ENCODE results near the gene CEP126.
A peak's percentile ranks its signal among the peaks of the same experiment; 100 is the strongest.

The CEP126 gene

GRCh38 chr11:101923554-101923953 is 8.7 kb downstream of the CEP126 start:
- H2BK12ac ChIP-seq (ENCODE audit: low read length): no peak overlapping the region
- H4K91ac ChIP-seq (ENCODE audit: low read depth, low read length, poor library complexity): no peak overlapping the region
- no peak overlapping the region for H3K4me3 ChIP-seq (ENCODE audit: low read length in 2 of 2)
- no peak overlapping the region for H3K27ac ChIP-seq (replicated peaks; ENCODE audit: low read length)
- no peak overlapping the region for H2BK120ac ChIP-seq (ENCODE audit: low read depth, low read length)
- WGBS, 2 donors (ENCODE audit: extremely low coverage in 2 of 2, insufficient read length in 2 of 2, insufficient replicate concordance in 1 of 2): no CpG with 5 or more reads among the region's 2 CpGs
- H3K18ac ChIP-seq (ENCODE audit: low read length): no peak overlapping the region
- no peak for DNase-seq (ENCODE audit: low spot score)
- no peaks in the 10 kb centered on the region for H3K4me1 ChIP-seq (ENCODE audit: control insufficient read depth in 2 of 2, insufficient read depth in 1 of 2, low read depth in 1 of 2, low read length in 2 of 2)
- no peak overlapping the region for H2AFZ ChIP-seq (ENCODE audit: low read length)
- H3K4me2 ChIP-seq (ENCODE audit: insufficient read depth, low read length, poor library complexity, severe bottlenecking): no peak overlapping the region
- no peak overlapping the region for H2BK5ac ChIP-seq (ENCODE audit: low read length)
- no peak overlapping the region for H3K23ac ChIP-seq (ENCODE audit: low read depth, low read length, poor library complexity)
- no peaks in the 10 kb centered on the region for H3K36me3 ChIP-seq (replicated peaks in 1 of 2; ENCODE audit: control insufficient read depth in 2 of 2, insufficient read depth in 2 of 2, low read length in 2 of 2)
- no peaks in the 10 kb centered on the region for H3K9me3 ChIP-seq (replicated peaks in 1 of 2; ENCODE audit: control insufficient read depth in 2 of 2, insufficient read depth in 1 of 2, low read depth in 1 of 2, low read length in 2 of 2)
- H3K27me3 ChIP-seq (ENCODE audit: control insufficient read depth in 3 of 3, insufficient read depth in 3 of 3, low read depth in 1 of 3, low read length in 3 of 3): no peaks in the 10 kb centered on the region
- H4K8ac ChIP-seq (ENCODE audit: low read depth, low read length): no peak overlapping the region
- no peak overlapping the region for H2BK15ac ChIP-seq (ENCODE audit: low read length)
- no peak overlapping the region for H2AK5ac ChIP-seq (ENCODE audit: low read depth, low read length)
- H3K9ac ChIP-seq (ENCODE audit: low read depth, low read length, poor library complexity): no peak overlapping the region
- no peak overlapping the region for H3K14ac ChIP-seq (ENCODE audit: low read length)
- no peak overlapping the region for H3K4ac ChIP-seq (ENCODE audit: low read length)
- H3K79me1 ChIP-seq (ENCODE audit: low read depth, low read length): no peaks in the 10 kb centered on the region

GRCh38 chr11:101929294-101929915 is 14.6 kb downstream of the CEP126 start:
- H4K8ac ChIP-seq (ENCODE audit: low read depth, low read length): no peak overlapping the region
- H2BK5ac ChIP-seq (ENCODE audit: low read length): no peak overlapping the region
- H3K4me3 ChIP-seq (ENCODE audit: low read length in 2 of 2): no peak overlapping the region
- no peak overlapping the region for H4K91ac ChIP-seq (ENCODE audit: low read depth, low read length, poor library complexity)
- H2BK15ac ChIP-seq (ENCODE audit: low read length): no peak overlapping the region
- H2AFZ ChIP-seq (ENCODE audit: low read length): no peak overlapping the region
- H2BK12ac ChIP-seq (ENCODE audit: low read length): no peak overlapping the region
- H2BK120ac ChIP-seq (ENCODE audit: low read depth, low read length): no peak overlapping the region
- H3K23ac ChIP-seq (ENCODE audit: low read depth, low read length, poor library complexity): no peak overlapping the region
- no peak overlapping the region for H3K18ac ChIP-seq (ENCODE audit: low read length)
- H3K4me1 ChIP-seq (ENCODE audit: control insufficient read depth in 2 of 2, insufficient read depth in 1 of 2, low read depth in 1 of 2, low read length in 2 of 2): peaks cover 0 to 4% of the 10 kb centered on the region in 2 donors
- H3K36me3 ChIP-seq (replicated peaks in 1 of 2; ENCODE audit: control insufficient read depth in 2 of 2, insufficient read depth in 2 of 2, low read length in 2 of 2): no peaks in the 10 kb centered on the region
- no peaks in the 10 kb centered on the region for H3K27me3 ChIP-seq (ENCODE audit: control insufficient read depth in 3 of 3, insufficient read depth in 3 of 3, low read depth in 1 of 3, low read length in 3 of 3)
- H3K9ac ChIP-seq (ENCODE audit: low read depth, low read length, poor library complexity): no peak overlapping the region
- WGBS, 2 donors (ENCODE audit: extremely low coverage in 2 of 2, insufficient read length in 2 of 2, insufficient replicate concordance in 1 of 2): no CpG with 5 or more reads among the region's 5 CpGs
- no peak overlapping the region for H3K4me2 ChIP-seq (ENCODE audit: insufficient read depth, low read length, poor library complexity, severe bottlenecking)
- no peak overlapping the region for H3K14ac ChIP-seq (ENCODE audit: low read length)
- H3K27ac ChIP-seq (replicated peaks; ENCODE audit: low read length): no peak overlapping the region
- DNase-seq (ENCODE audit: low spot score): no peak
- H3K4ac ChIP-seq (ENCODE audit: low read length): no peak overlapping the region
- H2AK5ac ChIP-seq (ENCODE audit: low read depth, low read length): no peak overlapping the region
- H3K79me1 ChIP-seq (ENCODE audit: low read depth, low read length): no peaks in the 10 kb centered on the region
- H3K9me3 ChIP-seq (replicated peaks in 1 of 2; ENCODE audit: control insufficient read depth in 2 of 2, insufficient read depth in 1 of 2, low read depth in 1 of 2, low read length in 2 of 2): no peaks in the 10 kb centered on the region

DNA sequence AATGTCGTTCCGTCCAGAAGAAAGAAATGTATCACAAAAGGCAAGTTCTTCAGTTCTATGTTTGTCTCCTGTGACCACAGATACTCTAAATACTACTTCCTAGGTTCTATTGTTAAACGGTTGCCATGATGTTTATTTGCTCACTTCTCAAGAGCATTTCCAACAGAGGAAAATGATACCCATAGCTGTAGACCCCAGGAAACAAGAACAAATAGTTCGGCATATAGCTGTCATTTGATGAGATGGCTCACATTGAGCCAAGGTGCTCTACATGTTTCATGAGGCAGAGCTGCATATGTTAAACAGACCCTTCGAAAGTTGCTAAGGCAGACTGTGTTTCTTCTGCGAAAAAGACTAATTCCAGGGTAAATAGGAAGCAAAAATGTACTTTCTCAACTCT is 16.9 kb downstream of the CEP126 start:
- H3K9ac ChIP-seq (ENCODE audit: low read depth, low read length, poor library complexity): no peak overlapping the region
- H4K8ac ChIP-seq (ENCODE audit: low read depth, low read length): no peak overlapping the region
- no peak overlapping the region for H2BK120ac ChIP-seq (ENCODE audit: low read depth, low read length)
- no peak overlapping the region for H3K4ac ChIP-seq (ENCODE audit: low read length)
- no peaks in the 10 kb centered on the region for H3K36me3 ChIP-seq (replicated peaks in 1 of 2; ENCODE audit: control insufficient read depth in 2 of 2, insufficient read depth in 2 of 2, low read length in 2 of 2)
- H3K18ac ChIP-seq (ENCODE audit: low read length): no peak overlapping the region
- H4K91ac ChIP-seq (ENCODE audit: low read depth, low read length, poor library complexity): no peak overlapping the region
- no peak for DNase-seq (ENCODE audit: low spot score)
- no peaks in the 10 kb centered on the region for H3K79me1 ChIP-seq (ENCODE audit: low read depth, low read length)
- H2BK5ac ChIP-seq (ENCODE audit: low read length): no peak overlapping the region
- H3K23ac ChIP-seq (ENCODE audit: low read depth, low read length, poor library complexity): no peak overlapping the region
- no peak overlapping the region for H3K4me2 ChIP-seq (ENCODE audit: insufficient read depth, low read length, poor library complexity, severe bottlenecking)
- no peaks in the 10 kb centered on the region for H3K27me3 ChIP-seq (ENCODE audit: control insufficient read depth in 3 of 3, insufficient read depth in 3 of 3, low read depth in 1 of 3, low read length in 3 of 3)
- H2BK15ac ChIP-seq (ENCODE audit: low read length): no peak overlapping the region
- no peaks in the 10 kb centered on the region for H3K9me3 ChIP-seq (replicated peaks in 1 of 2; ENCODE audit: control insufficient read depth in 2 of 2, insufficient read depth in 1 of 2, low read depth in 1 of 2, low read length in 2 of 2)
- H3K4me1 ChIP-seq (ENCODE audit: control insufficient read depth in 2 of 2, insufficient read depth in 1 of 2, low read depth in 1 of 2, low read length in 2 of 2): peaks cover 0 to 4% of the 10 kb centered on the region in 2 donors
- no CpG with 5 or more reads among the region's 6 CpGs for WGBS, 2 donors (ENCODE audit: extremely low coverage in 2 of 2, insufficient read length in 2 of 2, insufficient replicate concordance in 1 of 2)
- peak overlapping the region; percentile 15 for H2AFZ ChIP-seq (ENCODE audit: low read length)
- H3K27ac ChIP-seq (replicated peaks; ENCODE audit: low read length): no peak overlapping the region
- no peak overlapping the region for H3K14ac ChIP-seq (ENCODE audit: low read length)
- no peak overlapping the region for H2AK5ac ChIP-seq (ENCODE audit: low read depth, low read length)
- H3K4me3 ChIP-seq (ENCODE audit: low read length in 2 of 2): no peak overlapping the region
- no peak overlapping the region for H2BK12ac ChIP-seq (ENCODE audit: low read length)

- H3K4me2 ChIP-seq (ENCODE audit: insufficient read depth, low read length, poor library complexity, severe bottlenecking): no peak overlapping the region
- no peak overlapping the region for H3K4me3 ChIP-seq (ENCODE audit: low read length in 2 of 2)
- no peak overlapping the region for H3K23ac ChIP-seq (ENCODE audit: low read depth, low read length, poor library complexity)
- no peaks in the 10 kb centered on the region for H3K9me3 ChIP-seq (replicated peaks in 1 of 2; ENCODE audit: control insufficient read depth in 2 of 2, insufficient read depth in 1 of 2, low read depth in 1 of 2, low read length in 2 of 2)
- H2BK120ac ChIP-seq (ENCODE audit: low read depth, low read length): no peak overlapping the region
- H3K14ac ChIP-seq (ENCODE audit: low read length): no peak overlapping the region
- no peak overlapping the region for H2BK15ac ChIP-seq (ENCODE audit: low read length)
- no peak overlapping the region for H3K9ac ChIP-seq (ENCODE audit: low read depth, low read length, poor library complexity)
- H3K36me3 ChIP-seq (replicated peaks in 1 of 2; ENCODE audit: control insufficient read depth in 2 of 2, insufficient read depth in 2 of 2, low read length in 2 of 2): no peaks in the 10 kb centered on the region
- no peaks in the 10 kb centered on the region for H3K27me3 ChIP-seq (ENCODE audit: control insufficient read depth in 3 of 3, insufficient read depth in 3 of 3, low read depth in 1 of 3, low read length in 3 of 3)
- no peak overlapping the region for H3K18ac ChIP-seq (ENCODE audit: low read length)
- no peak for DNase-seq (ENCODE audit: low spot score)
- no peaks in the 10 kb centered on the region for H3K4me1 ChIP-seq (ENCODE audit: control insufficient read depth in 2 of 2, insufficient read depth in 1 of 2, low read depth in 1 of 2, low read length in 2 of 2)
- no peak overlapping the region for H3K4ac ChIP-seq (ENCODE audit: low read length)
- no peak overlapping the region for H4K8ac ChIP-seq (ENCODE audit: low read depth, low read length)
- no peaks in the 10 kb centered on the region for H3K79me1 ChIP-seq (ENCODE audit: low read depth, low read length)
- H4K91ac ChIP-seq (ENCODE audit: low read depth, low read length, poor library complexity): no peak overlapping the region
- no peak overlapping the region for H2BK12ac ChIP-seq (ENCODE audit: low read length)
- H3K27ac ChIP-seq (replicated peaks; ENCODE audit: low read length): no peak overlapping the region
- no peak overlapping the region for H2BK5ac ChIP-seq (ENCODE audit: low read length)
- no peak overlapping the region for H2AFZ ChIP-seq (ENCODE audit: low read length)
- no peak overlapping the region for H2AK5ac ChIP-seq (ENCODE audit: low read depth, low read length)
- no CpG with 5 or more reads among the region's 3 CpGs for WGBS, 2 donors (ENCODE audit: extremely low coverage in 2 of 2, insufficient read length in 2 of 2, insufficient replicate concordance in 1 of 2)
Measured at GRCh38 chr11:101940901-101941520, 26.2 kb downstream of the CEP126 start.

Data from neuronal stem cell (in vitro differentiated cells).